ENCODE results near the gene PPIP5K2.

GRCh38 chr5:103255691-103256090 lies 135.6 kb downstream of the PPIP5K2 start:
- TF ChIP-seq CTCF (IDR thresholded peaks at IDR 0.05) (no peak), POLR2A (IDR thresholded peaks at IDR 0.05) (no peak)

Measured in thyroid gland (tissue), 4 donors.